Activated T-helper 1 cell treated with anti-CD3 and anti-CD28 coated beads, Interleukin-12 subunit alpha, Interleukin-12 subunit beta, Interleukin-2, Interleukin-4 antibody, amounts not matched to agents 30 ng/mL and 10 ng/mL and 1 ng/mL, durations not matched to agents 14 hours and 24 hours and 36 hours (primary cell): ENCODE data around the gene PHETA1. TPM values are rescaled to one million over a fixed set of nuclear protein-coding genes. Genes with fewer than 3 reads are reported as not detected.

Experiments used
- DNase-seq: peaks from one replicate; pipeline ENCODE4 v3.0.0; 2021; ENCODE audit warnings: low spot score
- H3K27ac Mint-ChIP-seq: one replicate; pipeline ENCODE4 v1.8.0; 2021; ENCODE audit warnings: mild to moderate bottlenecking, mixed read lengths
- H3K27me3 Mint-ChIP-seq: one replicate; pipeline ENCODE4 v1.8.0; 2022; ENCODE audit warnings: mild to moderate bottlenecking, moderate library complexity, mixed read lengths; ENCODE audit not compliant: insufficient read depth
- H3K36me3 Mint-ChIP-seq: one replicate; pipeline ENCODE4 v1.8.0; 2021; ENCODE audit warnings: low read depth, mixed read lengths
- H3K4me1 Mint-ChIP-seq: one replicate; pipeline ENCODE4 v1.8.0; 2021; ENCODE audit warnings: low read depth, mixed read lengths
- H3K4me3 Mint-ChIP-seq: one replicate; pipeline ENCODE4 v1.8.0; 2021; ENCODE audit warnings: mild to moderate bottlenecking, moderate library complexity, mixed read lengths
- H3K9me3 Mint-ChIP-seq: one replicate; pipeline ENCODE4 v1.8.0; 2021; ENCODE audit warnings: mixed read lengths
- intact Hi-C: fragments of 100-400 bp; cut with micrococcal nuclease; formaldehyde crosslinking; loops from one replicate; pipeline ENCODE4 v1.15.1; 2024
- total RNA-seq: library from RNA; stranded (reverse); gene quantifications from 2 replicates; pipeline ENCODE4 v1.2.3, GENCODE V29; 2022

Gene PHETA1
- total RNA-seq: 2.7 and 4.2 TPM in 2 replicates

GRCh38 chr12:111368788-111369495 is at the start of gene PHETA1:
PHETA1 (minus strand) TSS chr12:111369095; CDS start chr12:111363427, 5,668 bp downstream.
- H3K27ac Mint-ChIP-seq: no peak within 1 kb of the TSS
- H3K4me1 Mint-ChIP-seq: peaks cover 17% of the 10 kb centered on the region
- H3K27me3 Mint-ChIP-seq: peaks cover 18% of the 10 kb centered on the region
- no peaks in the 10 kb centered on the region for H3K9me3 Mint-ChIP-seq
- no peaks in the 10 kb centered on the region for H3K36me3 Mint-ChIP-seq
- H3K4me3 Mint-ChIP-seq: peak within 1 kb of the TSS; percentile 80
- peak; percentile 79 for DNase-seq
- intact Hi-C loops: loop anchor here (1.0 to 2.0 kb wide), 3 partner anchors 10 to 228 kb away; partner anchors contain the start of gene SH2B3

- H3K4me1 Mint-ChIP-seq: peaks cover 24% of the 10 kb centered on the region
- intact Hi-C loops: no loop called here
- H3K9me3 Mint-ChIP-seq: no peaks in the 10 kb centered on the region
- no peak for DNase-seq
- no peak overlapping the region for H3K4me3 Mint-ChIP-seq
- no peaks in the 10 kb centered on the region for H3K27me3 Mint-ChIP-seq
- H3K36me3 Mint-ChIP-seq: peaks cover 29% of the 10 kb centered on the region
- H3K27ac Mint-ChIP-seq: no peak overlapping the region
Measured at GRCh38 chr12:111418594-111418880, 49.6 kb upstream of the PHETA1 start.

- intact Hi-C loops: no loop called here
- no peak for DNase-seq
- H3K4me1 Mint-ChIP-seq: peaks cover 29% of the 10 kb centered on the region
- H3K27ac Mint-ChIP-seq: no peak overlapping the region
- peaks cover 34% of the 10 kb centered on the region for H3K36me3 Mint-ChIP-seq
- H3K27me3 Mint-ChIP-seq: no peaks in the 10 kb centered on the region
- no peak overlapping the region for H3K4me3 Mint-ChIP-seq
- H3K9me3 Mint-ChIP-seq: no peaks in the 10 kb centered on the region
Measured at GRCh38 chr12:111417784-111418593, 49.1 kb upstream of the PHETA1 start.

GRCh38 chr12:111417290-111417689 is 48.4 kb upstream of the PHETA1 start:
- DNase-seq: no peak
- Mint-ChIP-seq H3K36me3 (peaks cover 36% of the 10 kb centered on the region), H3K4me3 (no peak overlapping the region), H3K27me3 (no peaks in the 10 kb centered on the region), H3K9me3 (no peaks in the 10 kb centered on the region), H3K27ac (no peak overlapping the region), H3K4me1 (peaks cover 36% of the 10 kb centered on the region)
- intact Hi-C loops: no loop called here

- intact Hi-C loops: no loop called here
- H3K4me1 Mint-ChIP-seq: peaks cover 45% of the 10 kb centered on the region
- peaks cover 26% of the 10 kb centered on the region for H3K36me3 Mint-ChIP-seq
- H3K4me3 Mint-ChIP-seq: no peak overlapping the region
- no peaks in the 10 kb centered on the region for H3K9me3 Mint-ChIP-seq
- H3K27me3 Mint-ChIP-seq: no peaks in the 10 kb centered on the region
- H3K27ac Mint-ChIP-seq: peak overlapping the region; percentile 18
- DNase-seq: no peak
Measured at GRCh38 chr12:111414711-111415252, 45.9 kb upstream of the PHETA1 start.

- no peak for DNase-seq
- H3K27me3 Mint-ChIP-seq: no peaks in the 10 kb centered on the region
- intact Hi-C loops: no loop called here
- peaks cover 53% of the 10 kb centered on the region for H3K4me1 Mint-ChIP-seq
- H3K4me3 Mint-ChIP-seq: no peak overlapping the region
- H3K36me3 Mint-ChIP-seq: peaks cover 27% of the 10 kb centered on the region
- no peaks in the 10 kb centered on the region for H3K9me3 Mint-ChIP-seq
- H3K27ac Mint-ChIP-seq: peak overlapping the region; percentile 42
Measured at GRCh38 chr12:111413442-111414086, 44.7 kb upstream of the PHETA1 start.

- H3K27ac Mint-ChIP-seq: peak overlapping the region; percentile 79
- H3K27me3 Mint-ChIP-seq: no peaks in the 10 kb centered on the region
- peaks cover 27% of the 10 kb centered on the region for H3K36me3 Mint-ChIP-seq
- DNase-seq: no peak
- intact Hi-C loops: no loop called here
- peaks cover 59% of the 10 kb centered on the region for H3K4me1 Mint-ChIP-seq
- no peaks in the 10 kb centered on the region for H3K9me3 Mint-ChIP-seq
- no peak overlapping the region for H3K4me3 Mint-ChIP-seq
Measured at GRCh38 chr12:111412830-111413441, 44.0 kb upstream of the PHETA1 start.

- Mint-ChIP-seq H3K36me3 (peaks cover 27% of the 10 kb centered on the region), H3K4me1 (peaks cover 64% of the 10 kb centered on the region), H3K27ac (peak overlapping the region; percentile 79), H3K4me3 (peak overlapping the region; percentile 39), H3K9me3 (no peaks in the 10 kb centered on the region), H3K27me3 (no peaks in the 10 kb centered on the region)
- DNase-seq: no peak
- intact Hi-C loops: no loop called here
Measured at GRCh38 chr12:111412007-111412829, 43.3 kb upstream of the PHETA1 start.

GRCh38 chr12:111411185-111411764 is 42.4 kb upstream of the PHETA1 start:
- peaks cover 60% of the 10 kb centered on the region for H3K4me1 Mint-ChIP-seq
- peaks cover 27% of the 10 kb centered on the region for H3K36me3 Mint-ChIP-seq

GRCh38 chr12:111410431-111411184 is 41.7 kb upstream of the PHETA1 start:
- Mint-ChIP-seq H3K27me3 (no peaks in the 10 kb centered on the region), H3K9me3 (no peaks in the 10 kb centered on the region), H3K27ac (peak overlapping the region; percentile 70), H3K36me3 (peaks cover 23% of the 10 kb centered on the region), H3K4me1 (peaks cover 60% of the 10 kb centered on the region), H3K4me3 (peak overlapping the region; percentile 39)
- intact Hi-C loops: no loop called here
- no peak for DNase-seq

More at GRCh38 chr12:111411185-111411764, 42.4 kb upstream of the PHETA1 start:
- no peaks in the 10 kb centered on the region for H3K27me3 Mint-ChIP-seq
- peak overlapping the region; percentile 70 for H3K27ac Mint-ChIP-seq
- no peaks in the 10 kb centered on the region for H3K9me3 Mint-ChIP-seq
- no peak for DNase-seq
- peak overlapping the region; percentile 26 for H3K4me3 Mint-ChIP-seq
- intact Hi-C loops: no loop called here

GRCh38 chr12:111409780-111410430 is 41.0 kb upstream of the PHETA1 start:
- peaks cover 57% of the 10 kb centered on the region for H3K4me1 Mint-ChIP-seq
- intact Hi-C loops: loop anchor here (10.0 kb wide), 2 partner anchors 825 to 975 kb away; partner anchors contain the start of genes HECTD4 and PPTC7
- H3K27me3 Mint-ChIP-seq: no peaks in the 10 kb centered on the region
- peaks cover 19% of the 10 kb centered on the region for H3K36me3 Mint-ChIP-seq
- DNase-seq: no peak
- peak overlapping the region; percentile 52 for H3K27ac Mint-ChIP-seq
- H3K9me3 Mint-ChIP-seq: no peaks in the 10 kb centered on the region
- peak overlapping the region; percentile 96 for H3K4me3 Mint-ChIP-seq
